Stimulated activated CD4-positive, alpha-beta T cell treated with anti-CD3 and anti-CD28 coated beads, Interleukin-1b, Interleukin-23, amount 100 ng/mL, for 4 hours (primary cell): ENCODE data around the gene ATG4B.
A peak's percentile ranks its signal among the peaks of the same experiment; 100 is the strongest.
"Not testable (repeated sequence)": the region's sequence is repeated elsewhere in the genome, so short reads cannot be mapped to it uniquely, and the experiment has no call there.

ENCODE experiments used
- DNase-seq, 2 donors: peaks; one replicate each; pipeline ENCODE4 v3.0.0-alpha.2; 2020; ENCODE audit warnings: low read depth in 2 of 2

Gene ATG4B

GRCh38 chr2:241637018-241637794, at the start of gene ATG4B, which contains the start of gene THAP4:
TSS of gene ATG4B (plus strand) at chr2:241637693. CDS start at chr2:241637715, 22 bp downstream.
TSS of gene THAP4 (minus strand) at chr2:241637158. CDS start at chr2:241637017, 141 bp downstream.
- DNase-seq = peak; percentile 61 to 69

DNA sequence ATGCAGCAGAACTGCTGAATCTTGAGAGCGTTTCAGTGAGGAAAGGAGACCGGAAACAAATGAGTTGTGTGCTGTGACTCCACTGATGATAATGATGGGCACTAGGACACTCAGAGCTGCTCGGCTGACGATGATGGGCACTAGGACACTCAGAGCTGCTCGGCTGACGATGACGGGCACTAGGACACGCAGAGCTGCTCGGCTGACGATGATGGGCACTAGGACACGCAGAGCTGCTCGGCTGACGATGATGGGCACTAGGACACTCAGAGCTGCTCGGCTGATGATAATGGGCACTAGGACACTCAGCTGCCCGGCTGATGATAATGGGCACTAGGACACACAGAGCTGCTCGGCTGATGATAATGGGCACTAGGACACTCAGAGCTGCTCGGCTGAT, 47.6 kb upstream of the ATG4B start:
- DNase-seq = not testable (repeated sequence)

DNA sequence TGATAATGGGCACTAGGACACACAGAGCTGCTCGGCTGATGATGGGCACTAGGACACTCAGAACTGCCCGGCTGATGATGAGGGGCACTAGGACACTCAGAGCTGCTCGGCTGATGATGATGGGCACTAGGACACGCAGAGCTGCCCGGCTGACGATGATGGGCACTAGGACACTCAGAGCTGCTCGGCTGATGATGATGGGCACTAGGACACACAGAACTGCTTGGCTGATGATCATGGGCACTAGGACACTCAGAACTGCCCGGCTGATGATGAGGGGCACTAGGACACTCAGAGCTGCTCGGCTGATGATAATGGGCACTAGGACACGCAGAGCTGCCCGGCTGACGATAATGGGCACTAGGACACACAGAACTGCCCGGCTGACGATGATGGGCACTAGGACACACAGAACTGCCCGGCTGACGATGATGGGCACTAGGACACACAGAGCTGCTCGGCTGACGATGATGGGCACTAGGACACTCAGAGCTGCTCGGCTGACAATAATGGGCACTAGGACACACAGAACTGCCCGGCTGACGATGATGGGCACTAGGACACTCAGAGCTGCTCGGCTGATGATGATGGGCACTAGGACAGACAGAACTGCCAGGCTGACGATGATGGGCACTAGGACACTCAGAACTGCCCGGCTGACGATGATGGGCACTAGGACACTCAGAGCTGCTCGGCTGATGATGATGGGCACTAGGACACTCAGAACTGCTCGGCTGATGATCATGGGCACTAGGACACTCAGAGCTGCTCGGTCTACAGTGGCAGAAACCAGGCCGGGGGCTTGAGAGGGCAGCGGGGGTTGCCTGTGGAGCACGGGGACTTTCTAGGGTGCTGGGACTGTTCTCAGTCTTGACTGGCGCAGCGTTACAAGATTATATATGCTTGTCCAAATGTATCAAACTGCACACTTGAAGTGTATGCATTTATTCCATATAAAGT, 46.7 kb upstream of the ATG4B start:
- not testable (repeated sequence) for DNase-seq

DNA sequence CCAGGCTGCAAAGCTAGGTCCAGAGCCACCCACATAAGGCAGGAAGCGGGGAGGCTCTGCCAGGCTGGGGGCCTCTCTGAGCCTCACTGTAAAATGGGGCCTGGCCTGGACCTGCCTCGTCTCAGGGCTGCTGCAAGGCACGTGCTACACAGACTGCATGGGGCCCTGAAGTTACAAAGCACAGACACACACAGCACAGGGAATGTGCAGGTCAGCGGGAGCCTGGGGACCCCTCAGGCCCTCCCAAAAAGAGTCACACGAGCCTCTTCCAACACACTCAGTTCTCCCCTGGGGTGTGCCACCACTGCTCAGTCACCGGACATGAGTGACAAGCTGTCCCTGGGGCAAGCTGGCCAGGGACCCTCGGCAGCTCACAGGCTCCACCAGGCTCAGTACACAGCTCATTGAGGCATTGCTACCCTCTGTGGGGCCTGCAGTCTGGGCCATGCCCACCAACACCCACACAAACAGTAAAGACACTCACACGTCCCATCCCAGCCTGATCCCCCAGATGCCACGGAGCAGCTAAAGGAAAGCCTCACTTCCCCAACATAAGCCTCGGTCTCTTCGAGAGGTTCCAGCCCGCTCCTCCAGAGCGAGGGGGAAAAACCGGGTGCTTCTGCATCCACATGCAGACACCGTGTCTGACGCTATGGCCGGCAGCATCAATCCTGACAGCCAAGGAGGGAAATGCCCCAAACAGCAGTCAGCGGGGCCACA, 45.2 kb upstream of the ATG4B start:
- no peak for DNase-seq

- no peak for DNase-seq
Observed at GRCh38 chr2:241593271-241593670, 44.2 kb upstream of the ATG4B start.

- DNase-seq = no peak
Observed at GRCh38 chr2:241595600-241596140, 41.8 kb upstream of the ATG4B start.

- DNase-seq = no peak
Observed at GRCh38 chr2:241597561-241597960, 39.9 kb upstream of the ATG4B start.

- no peak for DNase-seq
Observed at GRCh38 chr2:241598061-241598460, 39.4 kb upstream of the ATG4B start.

- no peak for DNase-seq
Observed at GRCh38 chr2:241598487-241598886, 39.0 kb upstream of the ATG4B start.

DNA sequence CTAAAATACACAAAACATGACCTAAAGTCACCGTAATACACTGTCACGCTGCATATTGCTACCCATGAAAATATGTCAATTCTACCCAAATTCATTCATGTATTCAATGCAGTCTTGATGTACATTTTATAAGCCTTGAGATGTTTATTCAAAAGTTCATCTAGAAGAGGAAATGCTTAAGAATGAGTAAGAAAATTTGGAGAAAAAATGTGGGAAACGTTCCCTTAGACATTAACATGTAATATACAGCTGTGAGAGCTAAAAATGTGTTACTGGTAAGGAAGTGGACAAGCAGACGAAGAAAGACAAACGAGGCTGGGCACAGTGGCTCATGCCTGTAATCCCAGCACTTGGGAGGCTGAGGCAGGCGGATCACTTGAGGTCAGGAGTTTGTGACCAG, 37.9 kb upstream of the ATG4B start:
- no peak for DNase-seq

DNA sequence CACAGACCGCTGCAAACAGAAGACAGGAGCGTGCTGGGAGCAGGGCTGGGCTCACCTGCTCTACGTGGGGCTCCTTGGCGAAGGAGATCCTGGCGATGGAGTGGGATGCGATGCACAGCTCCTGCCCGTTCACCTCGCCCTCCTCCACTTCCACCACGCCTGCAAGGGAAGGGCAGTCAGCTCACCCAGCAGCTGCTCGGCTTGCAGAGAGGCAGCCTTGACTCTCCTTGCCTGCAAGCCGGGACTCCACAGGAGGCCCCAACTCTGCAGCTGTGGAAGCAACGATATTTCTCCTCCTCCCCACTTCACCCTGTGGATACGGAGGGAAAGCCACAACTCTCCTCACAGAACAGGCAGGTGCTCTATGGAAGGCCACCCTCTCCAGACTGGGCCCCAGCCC, 35.7 kb upstream of the ATG4B start:
- DNase-seq = no peak

- DNase-seq = no peak
Observed at GRCh38 chr2:241602720-241603119, 34.8 kb upstream of the ATG4B start.

GRCh38 chr2:241603686-241604085, 33.8 kb upstream of the ATG4B start:
- no peak for DNase-seq

DNA sequence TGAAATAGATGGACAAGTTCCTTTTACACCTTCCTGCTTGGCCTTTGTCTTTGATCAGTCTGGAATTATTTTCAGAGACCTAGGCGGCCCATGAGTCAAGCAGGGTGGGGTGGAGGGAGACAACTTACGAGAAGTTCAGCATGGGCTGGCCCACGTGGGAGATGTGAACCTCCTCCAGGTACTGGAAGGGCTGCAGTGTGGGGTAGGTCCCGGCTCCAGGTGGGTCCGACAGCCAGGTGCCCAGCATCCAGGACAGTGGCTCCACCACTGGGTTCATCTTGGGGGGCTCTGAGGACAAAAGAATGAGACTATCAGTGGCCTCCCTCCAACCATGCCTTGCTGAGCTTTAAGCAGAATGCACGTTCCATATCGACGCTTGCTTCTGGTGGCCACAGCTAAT, 31.3 kb upstream of the ATG4B start:
- no peak for DNase-seq

GRCh38 chr2:241607162-241607885, 30.2 kb upstream of the ATG4B start:
- DNase-seq = no peak

DNA sequence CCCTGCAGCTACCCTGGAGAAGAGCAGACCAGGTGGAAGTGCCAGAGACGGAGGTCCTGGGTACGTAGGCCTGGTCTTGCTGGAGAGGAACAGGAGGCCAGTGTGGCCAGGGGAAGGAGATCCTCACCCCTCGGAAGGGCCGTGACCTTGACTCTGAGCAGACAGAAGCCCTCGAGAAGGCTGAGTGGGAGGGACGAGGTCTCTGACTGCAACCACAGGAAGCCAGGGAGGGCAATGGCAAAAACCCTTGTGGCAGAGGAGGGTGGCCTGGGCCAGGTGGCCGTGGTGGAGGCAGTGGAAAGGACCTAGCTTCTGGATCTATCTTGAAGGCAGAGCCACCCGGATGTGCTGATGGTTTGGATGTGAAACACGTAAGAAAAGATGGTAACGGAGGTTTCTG, 28.6 kb upstream of the ATG4B start:
- no peak for DNase-seq

DNA sequence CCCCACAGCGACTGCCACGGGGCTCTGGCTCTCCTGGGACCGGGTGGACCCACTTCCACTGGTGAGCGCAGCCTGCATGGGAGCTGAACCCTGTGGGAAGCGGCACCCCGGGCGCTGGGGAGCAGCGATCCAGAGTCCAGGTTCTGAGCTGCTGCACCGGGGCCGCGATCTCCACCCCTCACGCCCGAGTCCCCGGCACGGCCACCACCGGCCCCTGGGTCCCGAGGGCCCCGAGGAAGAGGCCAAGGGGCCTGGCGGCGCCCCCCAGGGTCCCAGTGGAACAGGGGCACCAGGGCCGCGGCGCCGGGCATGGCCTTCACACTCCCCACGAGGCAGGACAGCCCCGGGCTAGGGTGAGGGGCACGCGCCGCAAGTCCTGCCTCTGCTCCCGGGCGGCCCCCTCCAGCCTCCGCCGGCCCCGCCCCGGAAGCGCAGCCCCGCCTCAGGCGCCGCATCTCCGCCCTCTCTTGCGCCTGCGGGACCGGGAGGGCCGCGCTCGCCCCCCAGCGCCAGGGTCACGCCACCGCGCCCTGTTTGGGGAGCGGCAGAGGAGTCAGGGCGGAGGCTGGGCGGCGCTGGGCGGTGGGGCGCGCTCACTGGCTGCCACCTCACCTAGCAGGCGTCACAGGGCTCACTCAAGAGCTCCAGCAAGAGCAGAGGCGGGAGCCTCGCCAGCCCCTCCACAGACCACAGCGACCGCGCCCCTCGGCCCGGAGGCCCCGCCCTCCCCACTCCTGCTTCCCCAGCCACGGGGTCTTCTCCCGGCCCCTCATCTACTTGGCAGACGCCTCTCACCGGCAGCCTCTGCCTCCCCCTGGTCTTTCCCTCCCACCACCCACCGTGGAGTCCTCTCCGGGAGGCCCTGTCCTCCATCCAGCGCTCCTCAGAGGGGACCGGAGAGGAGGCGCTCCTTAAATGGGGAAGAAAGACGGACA, 27.4 kb upstream of the ATG4B start:
- peak; percentile 80 to 85 for DNase-seq

- DNase-seq = no peak
Observed at GRCh38 chr2:241611062-241611461, 26.4 kb upstream of the ATG4B start.

DNA sequence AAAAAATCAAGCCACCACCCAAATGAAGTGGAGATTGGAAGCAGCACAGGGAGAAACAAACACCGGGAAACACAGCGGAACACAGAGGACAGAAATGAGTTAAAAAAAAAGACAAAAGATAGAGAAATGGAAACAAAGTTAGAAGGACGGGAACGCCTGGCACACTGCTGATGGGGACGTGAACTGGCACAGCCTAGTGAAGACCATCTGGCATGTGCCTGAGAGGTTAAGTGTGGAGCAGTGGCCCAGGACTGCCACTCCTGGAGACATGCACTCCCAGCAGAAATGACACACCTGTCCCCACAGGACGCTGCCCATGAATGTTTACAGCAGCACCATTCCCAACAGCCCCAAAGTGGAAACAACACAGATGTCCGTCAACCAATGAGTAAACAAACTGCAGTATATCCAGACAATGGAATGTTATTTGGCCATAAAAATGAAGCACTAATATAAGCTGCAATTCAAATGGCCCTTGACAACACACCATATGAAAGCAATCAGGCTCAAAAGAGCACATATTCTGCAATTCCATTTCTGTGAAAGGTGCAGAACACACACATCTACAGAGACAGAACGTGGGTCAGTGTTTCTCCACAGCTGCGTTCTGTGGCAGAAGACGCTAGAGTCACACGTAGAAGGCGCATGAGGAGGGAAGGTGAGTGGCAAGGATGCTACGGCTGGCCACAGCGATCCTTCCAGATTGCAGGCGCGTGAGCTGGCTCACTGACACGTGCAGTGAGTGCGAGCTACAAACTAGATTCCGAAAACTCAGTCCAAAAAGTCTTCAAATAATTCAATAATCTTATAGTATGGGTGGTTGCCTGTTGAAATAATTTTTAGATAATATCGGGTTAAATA, 25.1 kb upstream of the ATG4B start:
- DNase-seq = no peak
